ENCODE data around the gene TBC1D22A.

TBC1D22A gene

GRCh38 chr22:47158457-47158856 lies 396.0 kb downstream of the TBC1D22A start:
- Histone ChIP-seq H3K4me3 (ENCODE audit: low read depth, low read length, poor library complexity, severe bottlenecking) (no peak overlapping the region), H3K27me3 (ENCODE audit: insufficient read depth, low read length) (no peaks in the 10 kb centered on the region), H4K20me1 (ENCODE audit: insufficient read depth, low read length) (no peaks in the 10 kb centered on the region), H3K27ac (ENCODE audit: low read depth, low read length, poor library complexity, severe bottlenecking) (no peak overlapping the region), H3K36me3 (ENCODE audit: insufficient read depth, low read length) (peaks cover 12% of the 10 kb centered on the region), H3K9me2 (ENCODE audit: low read depth, low read length) (no peaks in the 10 kb centered on the region), H3K4me1 (ENCODE audit: insufficient read depth, low read length, severe bottlenecking) (peaks cover 10% of the 10 kb centered on the region), H3K9me3 (ENCODE audit: low read length) (no peaks in the 10 kb centered on the region), H3K4me2 (ENCODE audit: low read length) (no peak overlapping the region), H3K9ac (ENCODE audit: low read length) (no peak overlapping the region), H3F3A (ENCODE audit: insufficient read depth, low read length) (no peaks in the 10 kb centered on the region), H3K79me2 (ENCODE audit: insufficient read depth, low read length) (no peaks in the 10 kb centered on the region), H2AFZ (ENCODE audit: low read length) (no peak overlapping the region)
- TF ChIP-seq EZH2 (IDR thresholded peaks at IDR 0.05; ENCODE audit: borderline replicate concordance, low read length): no peak
- TF ChIP-seq, protein P1, sequence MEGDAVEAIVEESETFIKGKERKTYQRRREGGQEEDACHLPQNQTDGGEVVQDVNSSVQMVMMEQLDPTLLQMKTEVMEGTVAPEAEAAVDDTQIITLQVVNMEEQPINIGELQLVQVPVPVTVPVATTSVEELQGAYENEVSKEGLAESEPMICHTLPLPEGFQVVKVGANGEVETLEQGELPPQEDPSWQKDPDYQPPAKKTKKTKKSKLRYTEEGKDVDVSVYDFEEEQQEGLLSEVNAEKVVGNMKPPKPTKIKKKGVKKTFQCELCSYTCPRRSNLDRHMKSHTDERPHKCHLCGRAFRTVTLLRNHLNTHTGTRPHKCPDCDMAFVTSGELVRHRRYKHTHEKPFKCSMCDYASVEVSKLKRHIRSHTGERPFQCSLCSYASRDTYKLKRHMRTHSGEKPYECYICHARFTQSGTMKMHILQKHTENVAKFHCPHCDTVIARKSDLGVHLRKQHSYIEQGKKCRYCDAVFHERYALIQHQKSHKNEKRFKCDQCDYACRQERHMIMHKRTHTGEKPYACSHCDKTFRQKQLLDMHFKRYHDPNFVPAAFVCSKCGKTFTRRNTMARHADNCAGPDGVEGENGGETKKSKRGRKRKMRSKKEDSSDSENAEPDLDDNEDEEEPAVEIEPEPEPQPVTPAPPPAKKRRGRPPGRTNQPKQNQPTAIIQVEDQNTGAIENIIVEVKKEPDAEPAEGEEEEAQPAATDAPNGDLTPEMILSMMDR (IDR thresholded peaks at IDR 0.05; ENCODE audit: low read length): no peak

DNA sequence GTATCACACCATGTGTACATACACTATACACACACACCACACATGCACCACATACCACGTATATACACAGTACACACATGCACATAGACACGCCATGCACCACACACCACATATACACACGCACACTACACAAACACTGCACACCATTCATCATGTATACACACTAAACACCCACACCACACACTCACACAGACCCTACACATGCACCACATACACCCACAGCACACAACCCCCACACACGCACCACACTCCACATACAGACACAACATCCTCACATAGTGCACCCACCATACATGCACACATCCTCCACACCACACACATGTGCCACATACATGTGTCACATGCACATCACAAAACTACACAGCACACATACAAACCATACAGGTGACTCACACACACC lies 397.1 kb downstream of the TBC1D22A start:
- no peak overlapping the region for H2AFZ ChIP-seq (ENCODE audit: low read length)
- no peaks in the 10 kb centered on the region for H4K20me1 ChIP-seq (ENCODE audit: insufficient read depth, low read length)
- TF ChIP-seq, protein P1 (IDR thresholded peaks at IDR 0.05; ENCODE audit: low read length): no peak
- no peak for TF ChIP-seq EZH2 (IDR thresholded peaks at IDR 0.05; ENCODE audit: borderline replicate concordance, low read length)
- no peaks in the 10 kb centered on the region for H3K9me2 ChIP-seq (ENCODE audit: low read depth, low read length)
- no peak overlapping the region for H3K4me2 ChIP-seq (ENCODE audit: low read length)
- no peaks in the 10 kb centered on the region for H3K9me3 ChIP-seq (ENCODE audit: low read length)
- H3K4me3 ChIP-seq (ENCODE audit: low read depth, low read length, poor library complexity, severe bottlenecking): no peak overlapping the region
- H3K4me1 ChIP-seq (ENCODE audit: insufficient read depth, low read length, severe bottlenecking): peaks cover 10% of the 10 kb centered on the region
- no peaks in the 10 kb centered on the region for H3F3A ChIP-seq (ENCODE audit: insufficient read depth, low read length)
- no peaks in the 10 kb centered on the region for H3K27me3 ChIP-seq (ENCODE audit: insufficient read depth, low read length)
- peaks cover 12% of the 10 kb centered on the region for H3K36me3 ChIP-seq (ENCODE audit: insufficient read depth, low read length)
- no peak overlapping the region for H3K9ac ChIP-seq (ENCODE audit: low read length)
- no peaks in the 10 kb centered on the region for H3K79me2 ChIP-seq (ENCODE audit: insufficient read depth, low read length)
- no peak overlapping the region for H3K27ac ChIP-seq (ENCODE audit: low read depth, low read length, poor library complexity, severe bottlenecking)

GRCh38 chr22:47160141-47160541 lies 397.7 kb downstream of the TBC1D22A start:
- Histone ChIP-seq H3K36me3 (ENCODE audit: insufficient read depth, low read length) (peaks cover 12% of the 10 kb centered on the region), H3K4me3 (ENCODE audit: low read depth, low read length, poor library complexity, severe bottlenecking) (no peak overlapping the region), H3K4me1 (ENCODE audit: insufficient read depth, low read length, severe bottlenecking) (peaks cover 15% of the 10 kb centered on the region), H3K4me2 (ENCODE audit: low read length) (no peak overlapping the region), H4K20me1 (ENCODE audit: insufficient read depth, low read length) (no peaks in the 10 kb centered on the region), H3K27ac (ENCODE audit: low read depth, low read length, poor library complexity, severe bottlenecking) (no peak overlapping the region), H3K9me2 (ENCODE audit: low read depth, low read length) (no peaks in the 10 kb centered on the region), H3K9me3 (ENCODE audit: low read length) (no peaks in the 10 kb centered on the region), H2AFZ (ENCODE audit: low read length) (no peak overlapping the region), H3K79me2 (ENCODE audit: insufficient read depth, low read length) (no peaks in the 10 kb centered on the region), H3K9ac (ENCODE audit: low read length) (no peak overlapping the region), H3F3A (ENCODE audit: insufficient read depth, low read length) (no peaks in the 10 kb centered on the region), H3K27me3 (ENCODE audit: insufficient read depth, low read length) (no peaks in the 10 kb centered on the region)
- TF ChIP-seq, protein P1 (IDR thresholded peaks at IDR 0.05; ENCODE audit: low read length): no peak
- no peak for TF ChIP-seq EZH2 (IDR thresholded peaks at IDR 0.05; ENCODE audit: borderline replicate concordance, low read length)
